Measurements from ENCODE around the gene LSR. TPM values are rescaled to one million over a fixed set of nuclear protein-coding genes. Genes with fewer than 3 reads are reported as not detected.

LSR gene
- polyA plus RNA-seq, 1 donor (not counting 4 experiments of a cell fraction or from before 2014, with no cell fraction given): 51.3 TPM

DNA sequence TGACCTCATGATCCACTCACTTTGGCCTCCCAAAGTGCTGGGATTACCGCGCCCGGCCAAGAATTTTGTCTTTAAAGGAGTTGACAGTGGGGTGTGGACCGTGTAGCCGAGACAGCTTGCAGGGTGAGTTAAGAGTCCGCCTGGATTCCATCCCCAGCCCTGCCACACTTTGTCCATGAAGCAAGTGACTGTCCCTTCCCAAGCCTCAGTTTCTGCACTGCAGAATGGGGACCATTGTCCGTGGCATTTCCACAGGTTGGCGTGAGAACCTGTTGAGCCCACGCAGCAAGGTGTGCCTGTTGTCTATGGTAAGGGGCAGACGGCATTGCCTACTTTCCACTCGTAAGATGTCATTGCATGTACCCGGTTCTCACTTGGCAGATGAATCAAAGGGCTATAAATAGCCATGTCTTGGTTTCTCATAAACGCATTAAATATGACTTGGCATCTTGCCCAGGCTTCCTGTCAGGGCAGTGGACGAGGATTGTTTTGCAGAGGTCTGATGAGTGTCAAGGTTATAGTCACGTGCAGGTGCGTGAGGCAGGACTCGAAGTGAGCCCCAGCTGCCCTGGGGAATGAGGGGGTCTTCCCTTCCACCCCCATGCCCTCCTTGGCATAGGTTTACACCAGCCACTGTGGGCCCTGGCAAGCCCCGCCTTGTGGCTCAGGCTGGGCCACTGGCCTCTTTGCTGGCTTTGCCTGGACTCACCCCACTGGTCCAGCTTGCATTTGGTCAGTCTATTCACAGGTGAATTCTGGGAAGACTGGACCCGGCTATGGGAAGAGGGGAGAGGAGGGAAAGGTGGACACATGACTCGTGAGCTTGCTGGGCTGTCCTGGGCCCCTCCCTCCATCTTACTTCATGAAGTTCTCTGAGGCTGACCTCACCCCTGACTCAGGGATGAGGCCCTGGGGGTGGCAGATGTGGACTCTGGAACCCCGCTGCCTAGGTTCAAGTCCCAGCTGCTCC, 34.9 kb upstream of the LSR start:
- H3K4me3 ChIP-seq (ENCODE audit: control insufficient read depth in 2 of 3, extremely low read depth in 1 of 3, insufficient read depth in 2 of 3, low read depth in 1 of 3, low read length in 3 of 3): no peak overlapping the region
- no peaks in the 10 kb centered on the region for H3K9me1 ChIP-seq (ENCODE audit: control insufficient read depth, extremely low read depth, insufficient read depth, low read length)
- peak overlapping the region; percentile 39 for H3K4me2 ChIP-seq (ENCODE audit: control insufficient read depth, extremely low read depth, insufficient read depth, low read depth, low read length)
- H3K27ac ChIP-seq (ENCODE audit: control insufficient read depth, insufficient read depth, low read length): no peak overlapping the region
- FAIRE-seq (peak; percentile 60), DNase-seq (ENCODE audit: low read depth, low spot score) (peak; percentile 36)
- no peaks in the 10 kb centered on the region for H3K36me3 ChIP-seq (ENCODE audit: control insufficient read depth in 2 of 2, extremely low read depth in 1 of 2, insufficient read depth in 2 of 2, low read length in 2 of 2)
- no peak for TF ChIP-seq EZH2 (IDR thresholded peaks at IDR 0.05; ENCODE audit: low read length)
- no peak for TF ChIP-seq CTCF (optimal IDR thresholded peaks at IDR 0.05 in 1 of 3, IDR thresholded peaks at IDR 0.05 in 1 of 3, conservative IDR thresholded peaks at IDR 0.05 in 1 of 3; ENCODE audit: extremely low read depth in 1 of 3, insufficient read depth in 2 of 3, low read length in 3 of 3)
- peaks cover 12% of the 10 kb centered on the region for H3K4me1 ChIP-seq (ENCODE audit: control insufficient read depth, extremely low read depth, insufficient read depth, low read length)
- no peak overlapping the region for H3K9ac ChIP-seq (ENCODE audit: control insufficient read depth, extremely low read depth, insufficient read depth, low read length)
- dilution Hi-C loops (cut with MboI; ENCODE audit: extremely low pct_ligation_motif_present, low sequenced_read_pairs): no loop called here
- no peaks in the 10 kb centered on the region for H3K27me3 ChIP-seq (ENCODE audit: control insufficient read depth, extremely low read depth, insufficient read depth, low read length)
- H2AFZ ChIP-seq (ENCODE audit: control insufficient read depth, low read length): no peak overlapping the region
- no peaks in the 10 kb centered on the region for H3K9me3 ChIP-seq (ENCODE audit: control insufficient read depth, low read depth, low read length)
- H3K79me2 ChIP-seq (ENCODE audit: control insufficient read depth, insufficient read depth, low read length): no peaks in the 10 kb centered on the region
- peaks cover 3% of the 10 kb centered on the region for H4K20me1 ChIP-seq (ENCODE audit: control insufficient read depth, extremely low read depth, insufficient read depth, low read length)

GRCh38 chr19:35214766-35215422, 33.9 kb upstream of the LSR start:
- H3K27ac ChIP-seq (ENCODE audit: control insufficient read depth, insufficient read depth, low read length): no peak overlapping the region
- no peak overlapping the region for H3K9ac ChIP-seq (ENCODE audit: control insufficient read depth, extremely low read depth, insufficient read depth, low read length)
- H3K4me1 ChIP-seq (ENCODE audit: control insufficient read depth, extremely low read depth, insufficient read depth, low read length): peaks cover 12% of the 10 kb centered on the region
- H4K20me1 ChIP-seq (ENCODE audit: control insufficient read depth, extremely low read depth, insufficient read depth, low read length): peaks cover 3% of the 10 kb centered on the region
- dilution Hi-C loops (cut with MboI; ENCODE audit: extremely low pct_ligation_motif_present, low sequenced_read_pairs): no loop called here
- H3K9me1 ChIP-seq (ENCODE audit: control insufficient read depth, extremely low read depth, insufficient read depth, low read length): no peaks in the 10 kb centered on the region
- no peak for TF ChIP-seq CTCF (optimal IDR thresholded peaks at IDR 0.05 in 1 of 3, IDR thresholded peaks at IDR 0.05 in 1 of 3, conservative IDR thresholded peaks at IDR 0.05 in 1 of 3; ENCODE audit: extremely low read depth in 1 of 3, insufficient read depth in 2 of 3, low read length in 3 of 3)
- TF ChIP-seq EZH2 (IDR thresholded peaks at IDR 0.05; ENCODE audit: low read length): no peak
- no peaks in the 10 kb centered on the region for H3K27me3 ChIP-seq (ENCODE audit: control insufficient read depth, extremely low read depth, insufficient read depth, low read length)
- H3K9me3 ChIP-seq (ENCODE audit: control insufficient read depth, low read depth, low read length): no peaks in the 10 kb centered on the region
- H2AFZ ChIP-seq (ENCODE audit: control insufficient read depth, low read length): no peak overlapping the region
- H3K4me2 ChIP-seq (ENCODE audit: control insufficient read depth, extremely low read depth, insufficient read depth, low read depth, low read length): no peak overlapping the region
- H3K79me2 ChIP-seq (ENCODE audit: control insufficient read depth, insufficient read depth, low read length): no peaks in the 10 kb centered on the region
- FAIRE-seq (no peak), DNase-seq (ENCODE audit: low read depth, low spot score) (no peak)
- H3K36me3 ChIP-seq (ENCODE audit: control insufficient read depth in 2 of 2, extremely low read depth in 1 of 2, insufficient read depth in 2 of 2, low read length in 2 of 2): no peaks in the 10 kb centered on the region
- H3K4me3 ChIP-seq (ENCODE audit: control insufficient read depth in 2 of 3, extremely low read depth in 1 of 3, insufficient read depth in 2 of 3, low read depth in 1 of 3, low read length in 3 of 3): no peak overlapping the region
